CD4-positive, alpha-beta T cell (primary cell): ENCODE data around the gene RBMS3. TPM values are rescaled to one million over a fixed set of nuclear protein-coding genes. Genes with fewer than 3 reads are reported as not detected.

Experiments used
- ATAC-seq: fragments of 200-7000 bp; cut with Tn5 transposase; one replicate; pipeline ENCODE4 v1.10.0; 2022; ENCODE audit warnings: mild to moderate bottlenecking; ENCODE audit not compliant: poor library complexity
- CTCF ChIA-PET: fragments of 350-600 bp; sonication (Branson Sonifier 250); formaldehyde crosslinking; loops from one replicate; lab custom pipeline; 2021; ENCODE audit warnings: antibody characterized with exemption, inconsistent platforms; lab: Charles Lee
- POLR2A ChIA-PET: fragments of 350-600 bp; sonication (Branson Sonifier 250); formaldehyde crosslinking; loops from one replicate; lab custom pipeline; 2021; ENCODE audit warnings: antibody characterized with exemption, inconsistent platforms; lab: Charles Lee
- DNase-seq, 14 experiments: peaks; one replicate each; pipeline ENCODE4 v3.0.0-alpha.2; 2013 to 2020; ENCODE audit warnings: mixed read lengths in 2 of 14
- H3K27ac ChIP-seq, 2 donors: one replicate each; pipeline versions ENCODE4 v1.5.1 to v1.7.0; 2013; ENCODE audit warnings: low read length in 2 of 2, low read depth in 1 of 2, mild to moderate bottlenecking in 1 of 2
- H3K27me3 ChIP-seq, 2 experiments: 1 replicate in 1 of 2; 2 replicates in 1 of 2; pipeline versions ENCODE4 v1.6.1 to v1.7.0; 2013; ENCODE audit warnings: low read length in 2 of 2, control low read depth in 1 of 2, mild to moderate bottlenecking in 1 of 2, moderate library complexity in 1 of 2; ENCODE audit not compliant: insufficient read depth in 2 of 2, control insufficient read depth in 1 of 2
- H3K36me3 ChIP-seq: one replicate; pipeline ENCODE4 v1.6.1; 2013; ENCODE audit warnings: low read length, control low read depth; ENCODE audit not compliant: insufficient read depth
- H3K4me1 ChIP-seq: one replicate; pipeline ENCODE4 v1.6.1; 2013; ENCODE audit warnings: low read length, control low read depth; ENCODE audit not compliant: insufficient read depth
- H3K4me3 ChIP-seq: one replicate; pipeline ENCODE4 v1.5.1; 2013; ENCODE audit warnings: mild to moderate bottlenecking, low read length, moderate library complexity
- H3K9me3 ChIP-seq, 2 experiments: 1 replicate in 1 of 2; 2 replicates in 1 of 2; pipeline versions ENCODE4 v1.6.1 to v1.7.0; 2013; ENCODE audit warnings: low read length in 2 of 2, mild to moderate bottlenecking in 2 of 2, control low read depth in 1 of 2, moderate library complexity in 1 of 2; ENCODE audit not compliant: control insufficient read depth in 1 of 2, insufficient read depth in 1 of 2
- H3K27ac Mint-ChIP-seq: one replicate; pipeline ENCODE4 v1.8.0; 2020; ENCODE audit warnings: mixed read lengths
- H3K27me3 Mint-ChIP-seq: one replicate; pipeline ENCODE4 v1.8.0; 2021; ENCODE audit warnings: mixed read lengths
- H3K36me3 Mint-ChIP-seq: one replicate; pipeline ENCODE4 v1.8.0; 2021; ENCODE audit warnings: low read depth, mixed read lengths
- H3K4me1 Mint-ChIP-seq: one replicate; pipeline ENCODE4 v1.8.0; 2021; ENCODE audit warnings: low read depth, mixed read lengths
- H3K4me3 Mint-ChIP-seq: one replicate; pipeline ENCODE4 v1.8.0; 2020; ENCODE audit warnings: mild to moderate bottlenecking, mixed read lengths
- H3K9me3 Mint-ChIP-seq: one replicate; pipeline ENCODE4 v1.8.0; 2020; ENCODE audit warnings: mixed read lengths
- intact Hi-C, 2 experiments: fragments of 100-400 bp; cut with DNase I in 1 of 2; cut with micrococcal nuclease in 1 of 2; formaldehyde crosslinking; loops; one replicate each; pipeline versions ENCODE4 v1.15.1 to v1.9.0; 2023 to 2025; cut with DNase I, micrococcal nuclease
- total RNA-seq, 174 experiments: library from RNA in 2 of 174; stranded (reverse) in 2 of 174; gene quantifications; one replicate each; pipeline ENCODE4 v1.2.3 and lab custom pipeline; 2021 to 2026
- TF ChIP-seq, protein P1 (sequence below): fragments of 200-600 bp; IDR thresholded peaks from one replicate; pipeline ENCODE4 v1.8.0; 2022; ENCODE audit warnings: antibody characterized with exemption, mild to moderate bottlenecking

The RBMS3 gene
- total RNA-seq, 2 experiments from 2014 or later: 1.6 to 1.7 TPM

DNA sequence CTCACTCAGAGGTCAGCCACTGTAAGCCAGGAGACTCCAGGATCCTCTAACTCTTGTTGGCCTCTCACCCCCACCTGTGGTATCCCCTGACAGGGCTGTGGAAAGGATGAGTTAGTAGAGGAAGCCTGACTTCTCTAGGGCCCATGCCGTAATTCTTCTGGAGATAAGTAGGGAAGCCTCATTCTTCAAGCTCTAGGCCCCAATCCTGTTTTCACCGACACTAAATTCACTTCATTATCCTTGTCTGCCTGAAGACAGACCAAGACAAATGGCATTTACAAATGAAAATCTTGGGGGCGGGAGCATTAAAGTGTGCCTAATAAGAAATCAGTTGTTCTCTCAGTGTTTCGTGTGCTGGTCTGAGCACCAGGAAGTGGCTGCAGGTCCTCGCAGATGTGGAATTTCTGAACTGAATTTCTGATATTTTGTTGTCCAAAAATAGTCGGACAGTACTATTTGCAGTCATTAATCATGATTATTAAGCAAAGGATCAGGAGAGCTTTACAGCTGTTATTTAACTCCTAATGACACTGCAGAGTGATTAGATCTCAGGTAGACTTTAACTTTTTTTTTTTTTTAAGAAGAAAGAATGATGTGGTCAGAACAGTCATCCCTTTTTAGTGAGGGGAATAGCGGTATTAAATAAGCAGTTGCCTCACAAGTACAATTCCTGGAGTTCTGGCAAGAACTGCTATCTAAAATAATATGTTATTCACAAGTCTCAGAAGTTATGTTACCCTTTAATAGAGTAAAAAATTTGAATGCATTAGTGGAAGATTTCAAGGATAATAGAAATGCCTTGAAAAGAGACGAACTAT, 58.4 kb downstream of the RBMS3 start:
- POLR2A ChIA-PET: no interaction called here
- no peaks in the 10 kb centered on the region for H3K9me3 ChIP-seq
- Mint-ChIP-seq H3K9me3 (no peaks in the 10 kb centered on the region), H3K4me3 (no peak overlapping the region), H3K4me1 (no peaks in the 10 kb centered on the region), H3K27me3 (no peaks in the 10 kb centered on the region), H3K36me3 (no peaks in the 10 kb centered on the region), H3K27ac (no peak overlapping the region)
- TF ChIP-seq, protein P1, sequence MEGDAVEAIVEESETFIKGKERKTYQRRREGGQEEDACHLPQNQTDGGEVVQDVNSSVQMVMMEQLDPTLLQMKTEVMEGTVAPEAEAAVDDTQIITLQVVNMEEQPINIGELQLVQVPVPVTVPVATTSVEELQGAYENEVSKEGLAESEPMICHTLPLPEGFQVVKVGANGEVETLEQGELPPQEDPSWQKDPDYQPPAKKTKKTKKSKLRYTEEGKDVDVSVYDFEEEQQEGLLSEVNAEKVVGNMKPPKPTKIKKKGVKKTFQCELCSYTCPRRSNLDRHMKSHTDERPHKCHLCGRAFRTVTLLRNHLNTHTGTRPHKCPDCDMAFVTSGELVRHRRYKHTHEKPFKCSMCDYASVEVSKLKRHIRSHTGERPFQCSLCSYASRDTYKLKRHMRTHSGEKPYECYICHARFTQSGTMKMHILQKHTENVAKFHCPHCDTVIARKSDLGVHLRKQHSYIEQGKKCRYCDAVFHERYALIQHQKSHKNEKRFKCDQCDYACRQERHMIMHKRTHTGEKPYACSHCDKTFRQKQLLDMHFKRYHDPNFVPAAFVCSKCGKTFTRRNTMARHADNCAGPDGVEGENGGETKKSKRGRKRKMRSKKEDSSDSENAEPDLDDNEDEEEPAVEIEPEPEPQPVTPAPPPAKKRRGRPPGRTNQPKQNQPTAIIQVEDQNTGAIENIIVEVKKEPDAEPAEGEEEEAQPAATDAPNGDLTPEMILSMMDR: no peak
- DNase-seq (no peak), ATAC-seq (no peak)
- H3K27me3 ChIP-seq: no peaks in the 10 kb centered on the region
- no peak overlapping the region for H3K27ac ChIP-seq
- intact Hi-C loops: no loop called here
- CTCF ChIA-PET: no interaction called here
- no peaks in the 10 kb centered on the region for H3K36me3 ChIP-seq
- no peaks in the 10 kb centered on the region for H3K4me1 ChIP-seq
- H3K4me3 ChIP-seq: no peak overlapping the region

DNA sequence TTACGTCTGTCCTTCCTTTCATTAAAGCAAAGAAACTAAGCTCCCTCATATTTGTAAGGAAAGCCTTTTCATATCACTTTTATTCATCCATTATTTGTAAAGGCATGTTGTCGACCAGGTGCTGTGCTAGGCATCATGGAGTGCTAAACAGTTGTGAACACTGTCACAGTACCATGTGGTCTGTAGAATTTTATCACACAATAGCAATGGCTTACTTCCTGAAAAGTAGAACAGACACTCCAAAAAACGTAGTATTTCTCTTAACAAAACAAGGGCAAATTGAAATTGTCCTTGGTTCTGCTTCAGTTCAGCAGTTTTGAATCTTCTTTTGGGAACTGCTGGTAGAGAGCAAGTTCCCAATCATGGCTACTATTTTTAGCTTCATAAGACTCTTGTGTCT, 63.3 kb downstream of the RBMS3 start:
- Histone ChIP-seq H3K9me3 (no peaks in the 10 kb centered on the region), H3K4me3 (no peak overlapping the region), H3K4me1 (no peaks in the 10 kb centered on the region), H3K27ac (no peak overlapping the region), H3K36me3 (no peaks in the 10 kb centered on the region), H3K27me3 (no peaks in the 10 kb centered on the region)
- ATAC-seq (no peak), DNase-seq (no peak)
- no peak overlapping the region for H3K27ac Mint-ChIP-seq
- POLR2A ChIA-PET: no interaction called here
- H3K9me3 Mint-ChIP-seq: no peaks in the 10 kb centered on the region
- CTCF ChIA-PET: no interaction called here
- intact Hi-C loops: no loop called here
- H3K27me3 Mint-ChIP-seq: no peaks in the 10 kb centered on the region
- TF ChIP-seq, protein P1: no peak
- no peaks in the 10 kb centered on the region for H3K36me3 Mint-ChIP-seq
- H3K4me3 Mint-ChIP-seq: no peak overlapping the region
- H3K4me1 Mint-ChIP-seq: no peaks in the 10 kb centered on the region

DNA sequence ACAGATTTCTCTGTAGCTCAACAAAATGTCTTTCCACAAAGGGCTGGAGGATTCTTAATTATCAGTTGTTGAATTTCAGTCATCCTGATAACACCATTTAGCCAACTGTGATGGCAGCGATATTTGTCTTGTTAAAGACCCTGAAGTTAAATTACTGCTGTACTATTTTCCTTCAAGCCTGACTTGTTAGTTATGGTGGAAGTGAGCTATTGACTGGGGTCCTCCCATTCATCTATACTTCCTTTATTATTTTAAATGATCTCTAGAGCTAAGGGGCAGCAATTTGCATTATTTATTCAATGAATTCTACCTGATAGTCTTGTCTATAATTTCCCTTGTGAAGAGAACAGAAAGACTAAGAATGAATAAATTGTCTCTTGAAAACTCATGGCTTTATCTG, 64.1 kb downstream of the RBMS3 start:
- ChIA-PET POLR2A (no interaction called here), CTCF (no interaction called here)
- no peaks in the 10 kb centered on the region for H3K36me3 Mint-ChIP-seq
- H3K4me1 ChIP-seq: no peaks in the 10 kb centered on the region
- ATAC-seq: no peak
- no peaks in the 10 kb centered on the region for H3K27me3 Mint-ChIP-seq
- DNase-seq: no peak
- H3K27ac ChIP-seq: no peak overlapping the region
- H3K9me3 ChIP-seq: no peaks in the 10 kb centered on the region
- no peaks in the 10 kb centered on the region for H3K27me3 ChIP-seq
- H3K4me3 ChIP-seq: no peak overlapping the region
- H3K36me3 ChIP-seq: no peaks in the 10 kb centered on the region
- H3K4me3 Mint-ChIP-seq: no peak overlapping the region
- no peaks in the 10 kb centered on the region for H3K4me1 Mint-ChIP-seq
- H3K9me3 Mint-ChIP-seq: no peaks in the 10 kb centered on the region
- no peak overlapping the region for H3K27ac Mint-ChIP-seq
- intact Hi-C loops: no loop called here
- TF ChIP-seq, protein P1: no peak
